ENCODE data around the gene OPN1MW.
"Not testable (repeated sequence)": the region's sequence is repeated elsewhere in the genome, so short reads cannot be mapped to it uniquely, and the experiment has no call there.

OPN1MW gene

DNA sequence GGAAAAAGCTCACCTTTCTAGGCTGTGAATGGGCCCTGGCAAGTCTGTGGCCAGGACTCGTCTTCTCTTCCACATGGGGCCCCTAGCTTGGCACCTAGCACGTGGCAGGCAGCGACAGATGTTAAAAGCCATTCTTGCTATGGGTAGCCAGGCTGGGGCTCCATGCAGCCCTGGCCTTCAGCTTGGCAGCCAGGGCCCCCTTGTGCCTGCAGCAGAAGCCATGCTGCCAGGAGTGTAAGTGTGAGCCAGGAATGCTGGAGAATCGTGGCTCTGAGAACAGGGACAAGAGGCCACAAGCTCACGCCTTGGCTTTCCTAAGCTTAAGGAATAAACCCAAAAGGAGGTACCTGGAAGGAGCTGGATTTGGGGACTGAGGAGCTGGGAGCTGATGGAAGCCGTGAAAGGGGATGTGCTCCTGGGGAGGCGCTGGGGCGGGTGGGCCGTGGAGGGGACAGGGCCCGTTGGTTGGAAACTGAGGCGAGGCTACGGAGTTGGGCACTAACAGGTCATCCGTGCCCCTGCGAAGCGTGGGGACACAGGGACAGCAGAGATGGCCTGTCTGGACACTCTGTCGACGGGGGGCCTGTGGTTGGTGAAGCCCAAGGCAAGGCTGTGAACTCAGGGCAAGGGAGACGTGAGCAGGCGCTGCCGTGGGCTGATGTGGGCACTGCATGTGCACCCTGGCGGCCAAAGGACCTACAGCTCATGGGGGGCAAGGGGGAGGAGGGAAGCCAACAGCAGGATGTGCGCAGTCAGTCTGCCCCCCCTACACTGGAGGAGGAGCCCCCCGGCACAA is 39.2 kb upstream of the OPN1MW start:
- TF ChIP-seq, protein P1, sequence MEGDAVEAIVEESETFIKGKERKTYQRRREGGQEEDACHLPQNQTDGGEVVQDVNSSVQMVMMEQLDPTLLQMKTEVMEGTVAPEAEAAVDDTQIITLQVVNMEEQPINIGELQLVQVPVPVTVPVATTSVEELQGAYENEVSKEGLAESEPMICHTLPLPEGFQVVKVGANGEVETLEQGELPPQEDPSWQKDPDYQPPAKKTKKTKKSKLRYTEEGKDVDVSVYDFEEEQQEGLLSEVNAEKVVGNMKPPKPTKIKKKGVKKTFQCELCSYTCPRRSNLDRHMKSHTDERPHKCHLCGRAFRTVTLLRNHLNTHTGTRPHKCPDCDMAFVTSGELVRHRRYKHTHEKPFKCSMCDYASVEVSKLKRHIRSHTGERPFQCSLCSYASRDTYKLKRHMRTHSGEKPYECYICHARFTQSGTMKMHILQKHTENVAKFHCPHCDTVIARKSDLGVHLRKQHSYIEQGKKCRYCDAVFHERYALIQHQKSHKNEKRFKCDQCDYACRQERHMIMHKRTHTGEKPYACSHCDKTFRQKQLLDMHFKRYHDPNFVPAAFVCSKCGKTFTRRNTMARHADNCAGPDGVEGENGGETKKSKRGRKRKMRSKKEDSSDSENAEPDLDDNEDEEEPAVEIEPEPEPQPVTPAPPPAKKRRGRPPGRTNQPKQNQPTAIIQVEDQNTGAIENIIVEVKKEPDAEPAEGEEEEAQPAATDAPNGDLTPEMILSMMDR (IDR thresholded peaks at IDR 0.05; ENCODE audit: extremely low read depth, insufficient read depth, missing control alignments) = no peak
- DNase-seq (ENCODE audit: low spot score) = no peak
- in situ Hi-C loops (cut with MboI; ENCODE audit: low pct_unique_long_range_greater_than_20kb, low sequenced_read_pairs, unreplicated experiment) = no loop called here

DNA sequence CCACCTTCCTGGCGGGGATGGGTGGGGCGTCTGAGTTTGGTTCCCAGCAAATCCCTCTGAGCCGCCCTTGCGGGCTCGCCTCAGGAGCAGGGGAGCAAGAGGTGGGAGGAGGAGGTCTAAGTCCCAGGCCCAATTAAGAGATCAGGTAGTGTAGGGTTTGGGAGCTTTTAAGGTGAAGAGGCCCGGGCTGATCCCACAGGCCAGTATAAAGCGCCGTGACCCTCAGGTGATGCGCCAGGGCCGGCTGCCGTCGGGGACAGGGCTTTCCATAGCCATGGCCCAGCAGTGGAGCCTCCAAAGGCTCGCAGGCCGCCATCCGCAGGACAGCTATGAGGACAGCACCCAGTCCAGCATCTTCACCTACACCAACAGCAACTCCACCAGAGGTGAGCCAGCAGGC is 38.4 kb upstream of the OPN1MW start, which contains the start of gene OPN1LW:
TSS of gene OPN1LW (plus strand) at position 234 of the 400 bp plus-strand sequence. CDS start at position 275, 41 bp downstream.
- in situ Hi-C loops (cut with MboI; ENCODE audit: low pct_unique_long_range_greater_than_20kb, low sequenced_read_pairs, unreplicated experiment); DNase-seq (ENCODE audit: low spot score): not testable (repeated sequence)

DNA sequence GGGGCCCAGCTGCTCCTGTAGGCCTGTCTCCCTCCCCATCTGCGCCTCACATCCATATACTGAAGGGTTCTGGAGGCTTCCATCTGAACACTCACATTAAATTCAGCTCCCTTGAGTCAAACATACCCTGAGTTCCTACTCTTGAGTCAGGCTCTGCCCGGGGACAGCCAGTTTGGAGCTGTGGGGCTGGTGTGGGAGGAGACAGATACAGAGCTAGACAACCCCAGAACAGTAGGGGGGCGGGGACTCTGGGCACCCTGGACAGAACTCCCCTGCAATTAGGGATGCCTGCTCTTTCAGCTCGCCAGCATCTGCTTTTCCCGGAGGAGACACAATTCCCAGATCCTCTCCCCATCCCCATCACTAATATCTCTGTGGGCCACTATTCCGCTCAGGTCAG is 31.4 kb upstream of the OPN1MW start:
- in situ Hi-C loops (cut with MboI; ENCODE audit: low pct_unique_long_range_greater_than_20kb, low sequenced_read_pairs, unreplicated experiment); DNase-seq (ENCODE audit: low spot score): not testable (repeated sequence)

DNA sequence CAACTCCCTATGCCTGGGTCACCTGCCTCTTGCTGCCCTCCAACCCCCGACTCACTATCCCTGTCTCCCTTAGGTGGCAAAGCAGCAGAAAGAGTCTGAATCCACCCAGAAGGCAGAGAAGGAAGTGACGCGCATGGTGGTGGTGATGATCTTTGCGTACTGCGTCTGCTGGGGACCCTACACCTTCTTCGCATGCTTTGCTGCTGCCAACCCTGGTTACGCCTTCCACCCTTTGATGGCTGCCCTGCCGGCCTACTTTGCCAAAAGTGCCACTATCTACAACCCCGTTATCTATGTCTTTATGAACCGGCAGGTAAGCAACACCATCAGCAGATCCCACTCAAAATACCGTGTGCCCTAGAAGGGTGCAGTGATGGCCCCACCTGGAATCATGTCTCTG is 26.2 kb upstream of the OPN1MW start:
- DNase-seq (ENCODE audit: low spot score); in situ Hi-C loops (cut with MboI; ENCODE audit: low pct_unique_long_range_greater_than_20kb, low sequenced_read_pairs, unreplicated experiment): not testable (repeated sequence)

DNA sequence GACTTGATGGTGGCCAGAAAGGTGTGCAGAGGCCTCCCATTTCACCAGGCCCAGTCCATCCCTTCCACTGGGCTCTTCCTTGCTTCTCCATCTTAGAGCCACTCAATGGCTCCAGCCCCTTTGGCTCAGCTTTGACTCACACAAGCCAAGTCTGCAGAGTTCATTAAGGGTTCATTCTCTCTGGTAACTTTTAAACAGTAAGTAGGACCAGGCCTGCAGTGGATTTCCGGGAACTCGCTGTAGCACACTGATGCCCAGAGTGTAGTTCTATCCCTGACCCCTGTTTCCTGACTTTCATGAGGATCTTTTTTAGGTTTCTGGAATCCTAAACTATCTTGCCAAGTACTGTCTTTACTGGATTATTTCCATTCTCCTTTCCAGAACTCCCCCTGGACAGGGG is 25.2 kb upstream of the OPN1MW start:
- DNase-seq (ENCODE audit: low spot score); in situ Hi-C loops (cut with MboI; ENCODE audit: low pct_unique_long_range_greater_than_20kb, low sequenced_read_pairs, unreplicated experiment): not testable (repeated sequence)

DNA sequence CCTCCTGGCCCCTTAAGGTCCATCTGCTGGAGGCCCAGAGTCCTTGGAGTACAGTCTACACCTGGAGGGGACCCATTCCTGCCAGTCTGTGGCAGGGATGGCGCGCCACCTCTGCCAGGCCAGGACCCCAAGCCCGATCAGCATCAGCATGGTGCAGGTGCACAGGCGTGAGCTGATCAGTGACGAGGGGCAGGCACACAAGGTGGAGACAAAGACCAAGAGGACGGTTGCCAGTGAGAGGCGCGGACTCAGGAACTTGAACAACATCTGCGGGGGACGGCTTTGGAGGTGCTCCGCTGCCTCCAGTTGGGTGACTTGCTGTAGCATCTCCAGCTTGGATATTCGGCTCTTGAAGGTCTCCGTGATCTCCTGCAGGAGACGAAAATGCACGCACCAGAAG is 23.1 kb upstream of the OPN1MW start:
- in situ Hi-C loops (cut with MboI; ENCODE audit: low pct_unique_long_range_greater_than_20kb, low sequenced_read_pairs, unreplicated experiment); DNase-seq (ENCODE audit: low spot score): not testable (repeated sequence)

DNA sequence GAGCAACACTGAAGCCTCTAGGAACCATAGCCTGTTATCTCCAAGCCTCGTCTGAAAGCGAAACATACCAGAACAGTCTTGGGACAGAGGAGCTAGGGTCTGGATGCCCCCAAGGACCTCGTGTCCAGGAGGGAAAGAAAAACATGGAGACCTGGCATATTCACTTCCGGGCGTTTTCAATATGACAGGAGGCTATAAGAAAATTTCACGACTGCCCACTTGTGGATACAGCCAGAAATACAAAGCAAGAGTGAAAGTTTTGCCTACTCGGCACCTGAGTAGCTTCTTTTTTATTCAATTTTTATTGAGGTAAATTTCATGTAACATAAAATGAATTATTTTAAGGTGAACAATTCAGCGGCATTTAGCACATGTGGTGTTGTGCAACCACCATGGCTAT is 17.5 kb upstream of the OPN1MW start:
- in situ Hi-C loops (cut with MboI; ENCODE audit: low pct_unique_long_range_greater_than_20kb, low sequenced_read_pairs, unreplicated experiment); DNase-seq (ENCODE audit: low spot score): not testable (repeated sequence)

DNA sequence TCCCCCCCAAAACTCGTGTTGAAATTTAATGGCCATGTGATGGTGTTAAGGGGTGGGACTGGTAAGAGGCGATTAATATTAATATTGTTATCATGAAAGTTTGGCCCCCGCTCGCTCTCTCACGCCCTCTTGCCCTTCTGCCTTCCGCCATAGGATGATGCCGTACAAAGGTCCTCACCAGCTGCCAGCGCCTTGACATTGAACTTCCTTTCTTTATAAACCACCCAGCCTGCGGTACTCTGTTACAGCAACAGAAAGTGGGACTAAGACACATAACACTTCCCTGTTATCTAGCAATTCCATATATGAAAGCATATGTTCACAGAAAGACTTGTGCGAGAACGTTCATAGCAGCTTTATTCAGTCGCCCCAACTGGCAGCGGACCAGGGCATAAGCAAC is 14.0 kb upstream of the OPN1MW start:
- DNase-seq (ENCODE audit: low spot score); in situ Hi-C loops (cut with MboI; ENCODE audit: low pct_unique_long_range_greater_than_20kb, low sequenced_read_pairs, unreplicated experiment): not testable (repeated sequence)

DNA sequence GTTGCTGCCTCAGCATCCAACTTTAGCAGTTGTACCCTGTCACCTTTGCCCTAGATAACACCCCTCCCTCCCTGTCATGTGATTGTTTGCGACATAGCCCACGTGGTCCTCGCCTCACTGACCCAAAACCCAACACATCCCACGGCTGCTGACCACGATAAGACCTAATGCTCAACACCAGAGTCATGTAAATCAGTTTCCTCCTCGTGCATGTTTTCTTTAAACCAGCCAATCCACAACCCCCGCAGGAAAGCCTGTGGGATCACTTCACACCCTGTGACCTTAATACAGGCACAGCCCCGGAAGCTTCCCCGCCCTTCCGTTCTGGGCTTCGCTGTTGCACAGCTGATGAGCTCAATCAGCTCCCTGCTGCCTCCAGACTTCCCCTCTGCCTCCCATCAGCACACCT is 9.9 kb upstream of the OPN1MW start:
- in situ Hi-C loops (cut with MboI; ENCODE audit: low pct_unique_long_range_greater_than_20kb, low sequenced_read_pairs, unreplicated experiment); DNase-seq (ENCODE audit: low spot score): not testable (repeated sequence)

DNA sequence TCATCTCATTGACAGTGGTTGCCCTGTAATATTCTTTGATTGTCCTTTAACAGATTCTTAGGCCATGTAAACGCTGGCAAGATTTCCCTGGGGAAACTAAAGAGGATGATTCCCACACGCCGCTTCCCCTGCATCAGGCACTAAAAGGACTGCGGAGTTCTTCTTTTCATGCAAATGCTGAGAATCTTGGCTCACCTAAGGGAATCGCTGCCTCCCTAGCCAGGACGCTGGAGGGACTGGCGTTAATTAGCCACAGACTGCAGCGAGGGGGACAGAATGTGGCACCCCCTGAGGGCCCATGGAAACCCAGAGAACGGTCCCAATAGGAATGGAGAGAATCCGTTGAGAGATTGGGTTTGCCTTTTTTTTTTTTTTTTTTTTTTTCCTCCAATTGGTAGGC is 8.0 kb upstream of the OPN1MW start:
- DNase-seq (ENCODE audit: low spot score); in situ Hi-C loops (cut with MboI; ENCODE audit: low pct_unique_long_range_greater_than_20kb, low sequenced_read_pairs, unreplicated experiment): not testable (repeated sequence)

DNA sequence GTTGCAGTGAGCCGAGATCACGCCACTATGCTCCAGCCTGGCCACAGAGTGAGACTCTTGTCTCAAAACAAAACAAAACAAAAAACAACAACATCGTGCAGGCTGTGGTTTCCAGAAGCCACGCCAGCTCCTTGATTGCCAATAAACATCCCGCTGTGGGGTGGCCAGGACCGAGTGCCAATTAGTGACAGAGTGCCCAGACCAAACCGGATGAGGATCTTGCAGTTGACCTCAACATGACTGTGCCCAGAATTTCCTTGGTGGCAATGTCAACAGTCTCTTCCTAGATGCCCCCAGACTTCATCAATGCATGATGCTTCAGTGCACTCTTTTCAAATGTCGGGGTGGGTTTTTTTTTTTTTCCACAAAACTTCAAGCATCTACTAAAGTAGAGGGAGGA is 1.4 kb downstream of the OPN1MW start:
- DNase-seq (ENCODE audit: low spot score); in situ Hi-C loops (cut with MboI; ENCODE audit: low pct_unique_long_range_greater_than_20kb, low sequenced_read_pairs, unreplicated experiment): not testable (repeated sequence)

DNA sequence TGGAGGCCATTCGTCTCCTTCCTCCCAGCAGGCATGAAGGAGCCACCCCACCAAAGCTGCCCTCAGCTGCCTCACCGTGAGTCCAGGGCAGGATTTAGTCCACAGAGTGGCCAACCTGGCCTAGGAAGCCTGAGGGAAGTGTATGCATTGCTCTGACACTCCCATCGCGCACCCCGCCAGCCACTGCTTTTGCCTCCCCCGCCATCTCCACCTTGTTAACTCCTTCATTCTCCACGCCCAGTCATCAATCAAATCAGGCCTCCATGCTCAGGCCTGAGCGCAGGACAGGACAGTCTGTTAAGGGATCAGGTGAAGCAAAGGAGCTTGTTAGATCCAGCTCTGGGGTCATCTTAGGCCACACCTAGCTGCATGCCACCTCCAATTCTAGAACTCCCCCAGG is 10.4 kb downstream of the OPN1MW start:
- in situ Hi-C loops (cut with MboI; ENCODE audit: low pct_unique_long_range_greater_than_20kb, low sequenced_read_pairs, unreplicated experiment) = not testable (repeated sequence)

DNA sequence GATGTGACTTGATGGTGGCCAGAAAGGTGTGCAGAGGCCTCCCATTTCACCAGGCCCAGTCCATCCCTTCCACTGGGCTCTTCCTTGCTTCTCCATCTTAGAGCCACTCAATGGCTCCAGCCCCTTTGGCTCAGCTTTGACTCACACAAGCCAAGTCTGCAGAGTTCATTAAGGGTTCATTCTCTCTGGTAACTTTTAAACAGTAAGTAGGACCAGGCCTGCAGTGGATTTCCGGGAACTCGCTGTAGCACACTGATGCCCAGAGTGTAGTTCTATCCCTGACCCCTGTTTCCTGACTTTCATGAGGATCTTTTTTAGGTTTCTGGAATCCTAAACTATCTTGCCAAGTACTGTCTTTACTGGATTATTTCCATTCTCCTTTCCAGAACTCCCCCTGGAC is 11.9 kb downstream of the OPN1MW start:
- DNase-seq (ENCODE audit: low spot score); in situ Hi-C loops (cut with MboI; ENCODE audit: low pct_unique_long_range_greater_than_20kb, low sequenced_read_pairs, unreplicated experiment): not testable (repeated sequence)

More for the DNA sequence above, 10.4 kb downstream of the OPN1MW start:
- DNase-seq (ENCODE audit: low spot score) = not testable (repeated sequence)

DNA sequence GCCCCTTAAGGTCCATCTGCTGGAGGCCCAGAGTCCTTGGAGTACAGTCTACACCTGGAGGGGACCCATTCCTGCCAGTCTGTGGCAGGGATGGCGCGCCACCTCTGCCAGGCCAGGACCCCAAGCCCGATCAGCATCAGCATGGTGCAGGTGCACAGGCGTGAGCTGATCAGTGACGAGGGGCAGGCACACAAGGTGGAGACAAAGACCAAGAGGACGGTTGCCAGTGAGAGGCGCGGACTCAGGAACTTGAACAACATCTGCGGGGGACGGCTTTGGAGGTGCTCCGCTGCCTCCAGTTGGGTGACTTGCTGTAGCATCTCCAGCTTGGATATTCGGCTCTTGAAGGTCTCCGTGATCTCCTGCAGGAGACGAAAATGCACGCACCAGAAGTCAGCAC is 14.1 kb downstream of the OPN1MW start:
- not testable (repeated sequence) for DNase-seq (ENCODE audit: low spot score)

DNA sequence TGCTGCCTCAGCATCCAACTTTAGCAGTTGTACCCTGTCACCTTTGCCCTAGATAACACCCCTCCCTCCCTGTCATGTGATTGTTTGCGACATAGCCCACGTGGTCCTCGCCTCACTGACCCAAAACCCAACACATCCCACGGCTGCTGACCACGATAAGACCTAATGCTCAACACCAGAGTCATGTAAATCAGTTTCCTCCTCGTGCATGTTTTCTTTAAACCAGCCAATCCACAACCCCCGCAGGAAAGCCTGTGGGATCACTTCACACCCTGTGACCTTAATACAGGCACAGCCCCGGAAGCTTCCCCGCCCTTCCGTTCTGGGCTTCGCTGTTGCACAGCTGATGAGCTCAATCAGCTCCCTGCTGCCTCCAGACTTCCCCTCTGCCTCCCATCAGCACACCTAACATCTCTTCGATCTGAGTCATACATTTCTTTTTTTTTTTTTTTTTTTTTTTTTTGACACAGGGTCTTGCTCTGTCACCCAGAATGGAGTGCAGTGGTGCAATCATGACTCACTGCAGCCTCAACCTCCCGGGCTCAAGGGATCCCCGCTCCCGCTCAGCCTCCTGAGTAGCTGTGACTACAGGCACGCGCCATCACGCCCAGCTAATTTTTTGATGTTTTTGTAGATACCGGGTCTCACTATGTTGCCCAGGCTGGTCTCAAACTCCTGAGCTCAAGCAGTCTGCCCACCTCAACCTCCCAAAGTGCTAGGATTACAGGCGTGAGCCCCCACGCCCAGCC is 27.4 kb downstream of the OPN1MW start:
- DNase-seq (ENCODE audit: low spot score); in situ Hi-C loops (cut with MboI; ENCODE audit: low pct_unique_long_range_greater_than_20kb, low sequenced_read_pairs, unreplicated experiment): not testable (repeated sequence)

More for the DNA sequence above, 14.1 kb downstream of the OPN1MW start:
- in situ Hi-C loops (cut with MboI; ENCODE audit: low pct_unique_long_range_greater_than_20kb, low sequenced_read_pairs, unreplicated experiment) = not testable (repeated sequence)

DNA sequence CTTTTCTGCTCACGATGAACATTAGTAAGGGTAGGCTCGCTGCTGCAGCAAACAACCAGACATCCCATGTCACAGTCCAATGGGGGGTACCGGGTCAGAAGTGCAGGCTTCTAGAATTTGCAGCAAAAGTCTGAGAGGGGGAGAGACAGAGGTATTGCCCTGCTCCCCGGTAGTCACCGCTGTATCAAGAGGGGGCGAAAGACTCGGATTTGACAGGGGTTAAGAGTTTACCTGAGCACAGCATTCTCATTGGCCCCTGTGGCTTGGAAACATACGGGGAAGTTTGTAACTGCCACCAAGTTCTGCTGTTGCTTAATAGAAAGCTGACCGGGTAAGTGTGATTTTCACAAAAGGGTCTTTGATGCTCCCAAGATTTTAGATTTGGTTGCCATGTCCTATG is 28.7 kb downstream of the OPN1MW start:
- in situ Hi-C loops (cut with MboI; ENCODE audit: low pct_unique_long_range_greater_than_20kb, low sequenced_read_pairs, unreplicated experiment) = not testable (repeated sequence)

DNA sequence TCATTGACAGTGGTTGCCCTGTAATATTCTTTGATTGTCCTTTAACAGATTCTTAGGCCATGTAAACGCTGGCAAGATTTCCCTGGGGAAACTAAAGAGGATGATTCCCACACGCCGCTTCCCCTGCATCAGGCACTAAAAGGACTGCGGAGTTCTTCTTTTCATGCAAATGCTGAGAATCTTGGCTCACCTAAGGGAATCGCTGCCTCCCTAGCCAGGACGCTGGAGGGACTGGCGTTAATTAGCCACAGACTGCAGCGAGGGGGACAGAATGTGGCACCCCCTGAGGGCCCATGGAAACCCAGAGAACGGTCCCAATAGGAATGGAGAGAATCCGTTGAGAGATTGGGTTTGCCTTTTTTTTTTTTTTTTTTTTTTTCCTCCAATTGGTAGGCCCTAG is 29.1 kb downstream of the OPN1MW start:
- DNase-seq (ENCODE audit: low spot score); in situ Hi-C loops (cut with MboI; ENCODE audit: low pct_unique_long_range_greater_than_20kb, low sequenced_read_pairs, unreplicated experiment): not testable (repeated sequence)

More for the DNA sequence above, 28.7 kb downstream of the OPN1MW start:
- DNase-seq (ENCODE audit: low spot score) = not testable (repeated sequence)
